A549 (cell line): ENCODE measurements around the gene PODXL2.
"Not testable (repeated sequence)": the region's sequence is repeated elsewhere in the genome, so short reads cannot be mapped to it uniquely, and the experiment has no call there.

Experiments
- CHD2 ChIP-seq: fragments of 150-350 bp; IDR thresholded peaks from 2 replicates; pipeline ENCODE4 v1.6.1; 2014; ENCODE audit warnings: low read length; ENCODE audit not compliant: partially characterized antibody
- CHD4 ChIP-seq: fragments of 200-600 bp; sonication (generic); IDR thresholded peaks from 2 replicates; pipeline ENCODE4 v1.6.1; 2016; ENCODE audit warnings: antibody characterized with exemption, mild to moderate bottlenecking, borderline replicate concordance
- CTCF ChIP-seq: fragments of >200 bp; sonication (Bioruptor Twin); formaldehyde crosslinking; IDR thresholded peaks from 3 replicates; pipeline ENCODE4 v1.5.1; 2016
- MAZ ChIP-seq: fragments of 150-350 bp; IDR thresholded peaks from 2 replicates; pipeline ENCODE4 v1.6.1; 2014; ENCODE audit warnings: antibody characterized with exemption, low read depth, low read length, borderline replicate concordance
- RFX5 ChIP-seq: fragments of 450-650 bp; IDR thresholded peaks from 2 replicates; pipeline ENCODE4 v1.7.1; 2014; ENCODE audit warnings: antibody characterized with exemption, mild to moderate bottlenecking, moderate library complexity
- SMC3 ChIP-seq: fragments of >200 bp; sonication (Bioruptor Twin); formaldehyde crosslinking; IDR thresholded peaks from 3 replicates; pipeline ENCODE4 v1.6.1; 2018; ENCODE audit warnings: inconsistent platforms
- SREBF2 ChIP-seq: fragments of 450-650 bp; IDR thresholded peaks from 2 replicates; pipeline ENCODE4 v1.6.1; 2014; ENCODE audit warnings: mild to moderate bottlenecking, moderate library complexity
- TF ChIP-seq, protein P1 (sequence below): fragments of 450-650 bp; IDR thresholded peaks from 2 replicates; pipeline ENCODE4 v1.6.1; 2014; ENCODE audit warnings: antibody characterized with exemption

- TF ChIP-seq CTCF, CHD2, RFX5, SMC3, MAZ, SREBF2, CHD4: not testable (repeated sequence)
- TF ChIP-seq, protein P1, sequence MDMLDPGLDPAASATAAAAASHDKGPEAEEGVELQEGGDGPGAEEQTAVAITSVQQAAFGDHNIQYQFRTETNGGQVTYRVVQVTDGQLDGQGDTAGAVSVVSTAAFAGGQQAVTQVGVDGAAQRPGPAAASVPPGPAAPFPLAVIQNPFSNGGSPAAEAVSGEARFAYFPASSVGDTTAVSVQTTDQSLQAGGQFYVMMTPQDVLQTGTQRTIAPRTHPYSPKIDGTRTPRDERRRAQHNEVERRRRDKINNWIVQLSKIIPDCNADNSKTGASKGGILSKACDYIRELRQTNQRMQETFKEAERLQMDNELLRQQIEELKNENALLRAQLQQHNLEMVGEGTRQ, result not testable (repeated sequence)
Observed at GRCh38 chr3:127654993-127655392, 26.0 kb downstream of the PODXL2 start.
